Daoy (cell line): ENCODE data around the gene MNAT1. TPM values are rescaled to one million over a fixed set of nuclear protein-coding genes. Genes with fewer than 3 reads are reported as not detected.
"Not testable (repeated sequence)": the region's sequence is repeated elsewhere in the genome, so short reads cannot be mapped to it uniquely, and the experiment has no call there.

Experiments used
- DNase-seq: peaks from one replicate; pipeline ENCODE4 v3.0.0-alpha.2; 2015; ENCODE audit warnings: low read depth
- total RNA-seq: library from RNA; depleted of rRNA; stranded (reverse); fragments of >200 nt; shearing (Covaris generic); gene quantifications from 2 replicates; pipeline ENCODE4 v1.2.3, GENCODE V29; 2014; rRNA removed

The MNAT1 gene
- total RNA-seq: 91.6 and 111 TPM in 2 replicates

GRCh38 chr14:60734465-60735242 is at the start of gene MNAT1:
TSS of gene MNAT1 (plus strand) at chr14:60734761. CDS start at chr14:60734863, 102 bp downstream.
- DNase-seq: peak; percentile 90

GRCh38 chr14:60686865-60687264 is 47.7 kb upstream of the MNAT1 start:
- no peak for DNase-seq

- no peak for DNase-seq
Observed at GRCh38 chr14:60691383-60692113, 43.0 kb upstream of the MNAT1 start.

- no peak for DNase-seq
Observed at GRCh38 chr14:60695327-60695726, 39.2 kb upstream of the MNAT1 start.

GRCh38 chr14:60700598-60700997 is 34.0 kb upstream of the MNAT1 start:
- no peak for DNase-seq

- no peak for DNase-seq
Observed at GRCh38 chr14:60705100-60705499, 29.5 kb upstream of the MNAT1 start.

- DNase-seq: no peak
Observed at GRCh38 chr14:60707858-60708257, 26.7 kb upstream of the MNAT1 start.

- no peak for DNase-seq
Observed at GRCh38 chr14:60710494-60710893, 24.1 kb upstream of the MNAT1 start.

GRCh38 chr14:60713513-60713912 is 21.0 kb upstream of the MNAT1 start:
- DNase-seq: no peak

- DNase-seq: no peak
Observed at GRCh38 chr14:60720391-60720790, 14.2 kb upstream of the MNAT1 start.

- peak; percentile 5 for DNase-seq
Observed at GRCh38 chr14:60720962-60721325, 13.6 kb upstream of the MNAT1 start.

- peak; percentile 86 for DNase-seq
Observed at GRCh38 chr14:60721326-60722106, 13.0 kb upstream of the MNAT1 start.

- DNase-seq: no peak
Observed at GRCh38 chr14:60722107-60722356, 12.5 kb upstream of the MNAT1 start.

GRCh38 chr14:60722357-60723115 is 12.0 kb upstream of the MNAT1 start:
- DNase-seq: peak; percentile 82

GRCh38 chr14:60723116-60723906 is 11.2 kb upstream of the MNAT1 start:
- peak; percentile 70 for DNase-seq

GRCh38 chr14:60723907-60724618 is 10.5 kb upstream of the MNAT1 start, which contains the start of gene SIX4:
TSS of gene SIX4 (minus strand) at chr14:60724351. CDS start at chr14:60724074, 277 bp downstream.
- DNase-seq: peak; percentile 90

GRCh38 chr14:60731291-60731690 is 3.3 kb upstream of the MNAT1 start:
- DNase-seq: not testable (repeated sequence)

GRCh38 chr14:60732840-60733483 is 1.6 kb upstream of the MNAT1 start:
- DNase-seq: no peak

GRCh38 chr14:60735416-60735815 is 855 bp downstream of the MNAT1 start:
- DNase-seq: no peak

- DNase-seq: peak; percentile 64
Observed at GRCh38 chr14:60736494-60736893, 1.9 kb downstream of the MNAT1 start.
